CD14-positive monocyte (primary cell): Measurements from ENCODE around the gene PALM. TPM values are rescaled to one million over a fixed set of nuclear protein-coding genes. Genes with fewer than 3 reads are reported as not detected.

ENCODE experiments used
- DNase-seq, 3 donors: peaks; one replicate each; pipeline ENCODE4 v3.0.0-alpha.2; 2011 to 2022
- H2AFZ ChIP-seq: 2 replicates; pipeline ENCODE4 v1.6.0; 2012; ENCODE audit warnings: mild to moderate bottlenecking, low read depth, low read length, inconsistent platforms; ENCODE audit not compliant: insufficient read depth, poor library complexity, severe bottlenecking
- H3K27ac ChIP-seq, 2 donors: 1 replicate in 1 of 2; 2 replicates in 1 of 2; pipeline ENCODE4 v1.5.1; 2012 to 2013; ENCODE audit warnings: low read length in 2 of 2, control low read depth in 1 of 2, inconsistent platforms in 1 of 2, low read depth in 1 of 2, mild to moderate bottlenecking in 1 of 2
- H3K27me3 ChIP-seq, 2 donors: one replicate each; pipeline versions ENCODE4 v1.6.0 to v1.6.1; 2011 to 2013; ENCODE audit warnings: low read length in 2 of 2; ENCODE audit not compliant: control insufficient read depth in 2 of 2, insufficient read depth in 2 of 2
- H3K36me3 ChIP-seq, 2 donors: replicated peaks in 1 of 2; 1 replicate in 1 of 2; 2 replicates in 1 of 2; pipeline versions ENCODE4 v1.5.1 to v1.6.1; 2012 to 2013; ENCODE audit warnings: low read length in 2 of 2, control low read depth in 1 of 2, inconsistent platforms in 1 of 2, mild to moderate bottlenecking in 1 of 2; ENCODE audit not compliant: insufficient read depth in 2 of 2, control insufficient read depth in 1 of 2
- H3K4me1 ChIP-seq, 2 donors: 1 replicate in 1 of 2; 2 replicates in 1 of 2; pipeline versions ENCODE4 v1.5.1 to v1.6.1; 2012 to 2013; ENCODE audit warnings: low read length in 2 of 2, control low read depth in 1 of 2, inconsistent platforms in 1 of 2, mild to moderate bottlenecking in 1 of 2, moderate library complexity in 1 of 2; ENCODE audit not compliant: insufficient read depth in 2 of 2, control insufficient read depth in 1 of 2
- H3K4me2 ChIP-seq: replicated peaks from 2 replicates; pipeline ENCODE3; 2012; ENCODE audit warnings: low read length, moderate library complexity, mild to moderate bottlenecking; ENCODE audit not compliant: poor library complexity, severe bottlenecking; ENCODE audit errors: extremely low read depth
- H3K4me3 ChIP-seq, 3 experiments: fragments of 200-600 bp in 1 of 3; sonication (generic) in 1 of 3; replicated peaks in 1 of 3; 1 replicate in 2 of 3; 2 replicates in 1 of 3; pipeline ENCODE4 v1.5.1; 2011 to 2013; ENCODE audit warnings: low read length in 3 of 3, mild to moderate bottlenecking in 3 of 3, control low read depth in 2 of 3, low read depth in 2 of 3, inconsistent platforms in 1 of 3, moderate library complexity in 1 of 3
- H3K79me2 ChIP-seq: 2 replicates; pipeline ENCODE4 v1.6.0; 2012; ENCODE audit warnings: mild to moderate bottlenecking, control low read depth, inconsistent platforms, low read length, moderate library complexity; ENCODE audit not compliant: insufficient read depth
- H3K9ac ChIP-seq: 2 replicates; pipeline ENCODE4 v1.6.0; 2017; ENCODE audit warnings: low read length, mild to moderate bottlenecking; ENCODE audit not compliant: insufficient read depth, poor library complexity, severe bottlenecking
- H3K9me3 ChIP-seq, 2 donors: replicated peaks in 1 of 2; 1 replicate in 1 of 2; 2 replicates in 1 of 2; pipeline versions ENCODE4 v1.5.1 to v1.6.1; 2012 to 2013; ENCODE audit warnings: low read length in 2 of 2, control low read depth in 1 of 2; ENCODE audit not compliant: control insufficient read depth in 1 of 2, insufficient read depth in 1 of 2
- H4K20me1 ChIP-seq: 2 replicates; pipeline ENCODE4 v1.6.0; 2012; ENCODE audit warnings: mild to moderate bottlenecking, low read length, control low read depth, moderate library complexity; ENCODE audit not compliant: insufficient read depth
- H3K27ac Mint-ChIP-seq, 7 donors: one replicate each; pipeline ENCODE4 v1.8.0; 2020; ENCODE audit warnings: mild to moderate bottlenecking in 7 of 7, mixed read lengths in 7 of 7, moderate library complexity in 6 of 7, inconsistent platforms in 2 of 7
- H3K27me3 Mint-ChIP-seq, 3 donors: one replicate each; pipeline ENCODE4 v1.8.0; 2021 to 2022; ENCODE audit warnings: low read depth in 3 of 3, mild to moderate bottlenecking in 3 of 3, mixed read lengths in 3 of 3, moderate library complexity in 3 of 3, inconsistent platforms in 1 of 3
- H3K36me3 Mint-ChIP-seq, 2 donors: one replicate each; pipeline ENCODE4 v1.8.0; 2020; ENCODE audit warnings: mixed read lengths in 2 of 2, inconsistent platforms in 1 of 2, mild to moderate bottlenecking in 1 of 2
- H3K4me1 Mint-ChIP-seq: one replicate; pipeline ENCODE4 v1.8.0; 2020; ENCODE audit warnings: mild to moderate bottlenecking, mixed read lengths
- H3K4me3 Mint-ChIP-seq, 2 donors: one replicate each; pipeline ENCODE4 v1.8.0; 2020; ENCODE audit warnings: mild to moderate bottlenecking in 2 of 2, mixed read lengths in 2 of 2, moderate library complexity in 1 of 2
- H3K9me3 Mint-ChIP-seq, 7 donors: one replicate each; pipeline ENCODE4 v1.8.0; 2020 to 2022; ENCODE audit warnings: mixed read lengths in 7 of 7, mild to moderate bottlenecking in 6 of 7, moderate library complexity in 6 of 7, inconsistent platforms in 2 of 7
- CTCF ChIP-seq: fragments of 200-600 bp; IDR thresholded peaks from one replicate; pipeline ENCODE4 v1.8.0; 2022; ENCODE audit warnings: antibody characterized with exemption, mild to moderate bottlenecking
- WGBS: methylation state at CpG from one replicate; pipeline ENCODE4 v1.1.5; 2013; ENCODE audit warnings: missing lambda C conversion rate; ENCODE audit not compliant: insufficient coverage; 5-methylcytosine and 5-hydroxymethylcytosine counted together
- intact Hi-C, 2 donors: fragments of 100-400 bp; cut with micrococcal nuclease; formaldehyde crosslinking; loops; one replicate each; pipeline versions ENCODE4 v1.15.0 to v1.15.1; 2023
- polyA plus RNA-seq, 3 donors: library from polyadenylated mRNA; depleted of rRNA in 1 of 3; unstranded in 2 of 3; stranded (reverse) in 1 of 3; fragments of 300-500 nt in 2 of 3; fragments of >200 nt in 1 of 3; fragmentation: Illumina TruSeq in 2 of 3; gene quantifications; 1 replicate in 2 of 3; 2 replicates in 1 of 3; pipeline ENCODE4 v1.2.3, GENCODE V29; 2012 to 2021

The PALM gene
- polyA plus RNA-seq, 3 donors, result 0.23 TPM; not detected in 2

- Histone ChIP-seq H3K27me3 (no peaks in the 10 kb centered on the region), H3K4me1 (peaks cover 15 to 17% of the 10 kb centered on the region in 2 donors), H3K36me3 (no peaks in the 10 kb centered on the region), H3K4me2 (no peak overlapping the region), H4K20me1 (no peaks in the 10 kb centered on the region), H3K79me2 (no peaks in the 10 kb centered on the region), H3K9ac (no peak overlapping the region), H3K9me3 (peaks cover 15 to 36% of the 10 kb centered on the region in 2 donors), H2AFZ (no peak overlapping the region), H3K27ac (no peak overlapping the region), H3K4me3 (no peak overlapping the region)
- Mint-ChIP-seq H3K4me1 (peaks cover 20% of the 10 kb centered on the region), H3K27ac (peak overlapping the region in 1 of 7 donors; percentile 41), H3K36me3 (peaks cover 0 to 4% of the 10 kb centered on the region in 2 donors), H3K27me3 (peaks cover 2 to 20% (median 4%) of the 10 kb centered on the region in 3 donors), H3K9me3 (peaks cover 25 to 39% (median 30%) of the 10 kb centered on the region in 7 donors), H3K4me3 (no peak overlapping the region)
- DNase-seq, result no peak
- WGBS, result 96% methylated on average over 15 of the region's 15 CpGs
- intact Hi-C loops, result no loop called here
- TF ChIP-seq CTCF, result no peak
These were observed 46.3 kb downstream of the PALM start for GRCh38 chr19:755063-755462.

- H3K9ac ChIP-seq, result no peak overlapping the region
- Mint-ChIP-seq H3K27me3 (peaks cover 3 to 27% (median 7%) of the 10 kb centered on the region in 3 donors), H3K36me3 (peaks cover 0 to 4% of the 10 kb centered on the region in 2 donors), H3K4me3 (no peak overlapping the region), H3K4me1 (peaks cover 20% of the 10 kb centered on the region), H3K27ac (no peak overlapping the region), H3K9me3 (peaks cover 25 to 39% (median 32%) of the 10 kb centered on the region in 7 donors)
- no peak overlapping the region for H3K4me3 ChIP-seq
- peak; percentile 12 to 71 (median 18) for DNase-seq
- no peak overlapping the region for H3K4me2 ChIP-seq
- no peak overlapping the region for H2AFZ ChIP-seq
- no peak for TF ChIP-seq CTCF
- H3K36me3 ChIP-seq, result no peaks in the 10 kb centered on the region
- H3K27me3 ChIP-seq, result no peaks in the 10 kb centered on the region
- intact Hi-C loops, result no loop called here
- H3K27ac ChIP-seq, result no peak overlapping the region
- no peaks in the 10 kb centered on the region for H3K79me2 ChIP-seq
- H3K9me3 ChIP-seq, result peaks cover 15 to 37% of the 10 kb centered on the region in 2 donors
- peaks cover 15 to 16% of the 10 kb centered on the region in 2 donors for H3K4me1 ChIP-seq
- no peaks in the 10 kb centered on the region for H4K20me1 ChIP-seq
These were observed 47.5 kb downstream of the PALM start for GRCh38 chr19:756236-756635.
